ENCODE measurements around the gene ITPKB.

Gene ITPKB

GRCh38 chr1:226665505-226666163 is 73.4 kb downstream of the ITPKB start:
- DNase-seq (ENCODE audit: low read depth) = no peak

- no peak for DNase-seq (ENCODE audit: low read depth)
Measured at GRCh38 chr1:226664413-226665101, 74.5 kb downstream of the ITPKB start.

GRCh38 chr1:226663327-226663704 is 75.8 kb downstream of the ITPKB start:
- DNase-seq (ENCODE audit: low read depth) = no peak

GRCh38 chr1:226662642-226663326 is 76.3 kb downstream of the ITPKB start:
- peak; percentile 65 for DNase-seq (ENCODE audit: low read depth)

- no peak for DNase-seq (ENCODE audit: low read depth)
Measured at GRCh38 chr1:226661965-226662364, 77.1 kb downstream of the ITPKB start.

GRCh38 chr1:226661271-226661670 is 77.8 kb downstream of the ITPKB start:
- DNase-seq (ENCODE audit: low read depth) = no peak

- DNase-seq (ENCODE audit: low read depth) = no peak
Measured at GRCh38 chr1:226660410-226661182, 78.5 kb downstream of the ITPKB start.

GRCh38 chr1:226659641-226660040 is 79.4 kb downstream of the ITPKB start:
- DNase-seq (ENCODE audit: low read depth) = no peak

GRCh38 chr1:226659136-226659535 is 79.9 kb downstream of the ITPKB start:
- DNase-seq (ENCODE audit: low read depth) = no peak

GRCh38 chr1:226658546-226659125 is 80.4 kb downstream of the ITPKB start:
- no peak for DNase-seq (ENCODE audit: low read depth)

- DNase-seq (ENCODE audit: low read depth) = no peak
Measured at GRCh38 chr1:226657895-226658545, 81.1 kb downstream of the ITPKB start.

GRCh38 chr1:226656601-226657277 is 82.3 kb downstream of the ITPKB start:
- no peak for DNase-seq (ENCODE audit: low read depth)

GRCh38 chr1:226656201-226656600 is 82.9 kb downstream of the ITPKB start:
- DNase-seq (ENCODE audit: low read depth) = no peak

GRCh38 chr1:226655251-226656163 is 83.6 kb downstream of the ITPKB start:
- DNase-seq (ENCODE audit: low read depth) = no peak

GRCh38 chr1:226654668-226655055 is 84.4 kb downstream of the ITPKB start:
- no peak for DNase-seq (ENCODE audit: low read depth)

- DNase-seq (ENCODE audit: low read depth) = no peak
Measured at GRCh38 chr1:226654046-226654667, 84.9 kb downstream of the ITPKB start.

- DNase-seq (ENCODE audit: low read depth) = no peak
Measured at GRCh38 chr1:226653311-226653921, 85.7 kb downstream of the ITPKB start.

GRCh38 chr1:226652613-226653012 is 86.5 kb downstream of the ITPKB start:
- DNase-seq (ENCODE audit: low read depth) = no peak

GRCh38 chr1:226651732-226652105 is 87.4 kb downstream of the ITPKB start:
- no peak for DNase-seq (ENCODE audit: low read depth)
